Muscle of leg (tissue), 11 donors: ENCODE data around the gene CFD. TPM values are rescaled to one million over a fixed set of nuclear protein-coding genes. Genes with fewer than 3 reads are reported as not detected.
"Not testable (repeated sequence)": the region's sequence is repeated elsewhere in the genome, so short reads cannot be mapped to it uniquely, and the experiment has no call there.

ENCODE experiments used
- DNase-seq: peaks from one replicate; pipeline ENCODE4 v3.0.0; 2013
- H3K27ac ChIP-seq: one replicate; pipeline ENCODE4 v1.5.1; 2013; ENCODE audit warnings: mild to moderate bottlenecking, low read length, control low read depth
- H3K27me3 ChIP-seq: one replicate; pipeline ENCODE4 v1.6.1; 2013; ENCODE audit warnings: low read length; ENCODE audit not compliant: control insufficient read depth, insufficient read depth
- H3K36me3 ChIP-seq: one replicate; pipeline ENCODE4 v1.6.1; 2013; ENCODE audit warnings: low read length; ENCODE audit not compliant: control insufficient read depth, insufficient read depth
- H3K4me1 ChIP-seq: one replicate; pipeline ENCODE4 v1.6.1; 2013; ENCODE audit warnings: low read length; ENCODE audit not compliant: control insufficient read depth, insufficient read depth
- H3K4me3 ChIP-seq: one replicate; pipeline ENCODE4 v1.5.1; 2013; ENCODE audit warnings: low read length, control low read depth
- H3K9me3 ChIP-seq: replicated peaks from 2 replicates; pipeline ENCODE4 v1.6.1; 2013; ENCODE audit warnings: low read depth, low read length; ENCODE audit not compliant: control insufficient read depth
- WGBS: methylation state at CpG from one replicate; pipeline ENCODE4 v1.1.5; 2013; ENCODE audit warnings: missing lambda C conversion rate; ENCODE audit not compliant: insufficient coverage; 5-methylcytosine and 5-hydroxymethylcytosine counted together
- polyA plus RNA-seq, 8 donors: library from polyadenylated mRNA; unstranded; fragments of 120-200 nt; gene quantifications; one replicate each; pipeline versions ENCODE4 v1.2.1 to v1.2.3, GENCODE V29; 2013; ENCODE audit warnings: inconsistent platforms in 1 of 8, low replicate concordance in 1 of 8; ENCODE audit not compliant: insufficient read length in 8 of 8, insufficient read depth in 1 of 8
- total RNA-seq: library from RNA; stranded (reverse); fragments of 120-200 nt; gene quantifications from one replicate; pipeline ENCODE4 v1.2.4, GENCODE V29; 2013

Gene CFD
- total and polyA plus RNA-seq, 9 donors: 1.1 to 8.7 (median 1.9) TPM

DNA sequence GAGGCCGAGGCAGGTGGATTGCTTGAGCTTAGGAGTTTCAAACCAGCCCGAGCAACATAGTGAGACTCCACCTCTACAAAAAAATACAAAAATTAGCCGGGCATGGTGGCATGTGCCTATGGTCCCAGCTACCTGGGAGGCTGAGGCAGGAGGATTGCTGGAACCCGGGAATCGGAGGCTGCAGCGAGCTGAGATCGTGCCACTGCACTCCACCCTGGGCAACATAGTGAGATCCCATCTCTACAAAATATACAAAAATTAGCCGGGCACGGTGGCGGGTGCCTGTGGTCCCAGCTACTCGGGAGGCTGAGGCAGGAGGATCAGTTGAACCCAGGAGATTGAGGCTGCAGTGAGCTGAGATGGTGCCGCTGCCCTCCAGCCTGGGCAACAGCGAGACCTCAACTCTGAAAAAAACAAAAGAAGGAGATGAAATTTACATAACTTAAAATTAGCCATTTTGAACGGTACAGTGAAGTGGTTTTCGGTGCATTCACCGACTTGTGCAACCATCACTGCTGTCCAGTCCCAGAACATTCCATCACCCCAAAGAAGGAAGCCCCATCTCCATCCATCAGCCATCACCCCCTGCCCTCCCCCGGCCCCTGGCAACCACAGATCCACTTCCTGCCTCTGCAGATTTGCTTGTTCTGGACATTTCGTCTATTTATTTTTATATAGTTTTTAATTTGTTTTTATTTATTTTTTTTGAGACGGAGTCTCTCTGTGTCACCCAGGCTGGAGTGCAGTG, 33.4 kb upstream of the CFD start:
- Histone ChIP-seq H3K9me3 (no peaks in the 10 kb centered on the region), H3K27me3 (peaks cover 40% of the 10 kb centered on the region), H3K4me3 (no peak overlapping the region), H3K27ac (no peak overlapping the region), H3K4me1 (no peaks in the 10 kb centered on the region), H3K36me3 (no peaks in the 10 kb centered on the region)
- no peak for DNase-seq
- WGBS: 84% methylated on average over 9 of the region's 19 CpGs

DNA sequence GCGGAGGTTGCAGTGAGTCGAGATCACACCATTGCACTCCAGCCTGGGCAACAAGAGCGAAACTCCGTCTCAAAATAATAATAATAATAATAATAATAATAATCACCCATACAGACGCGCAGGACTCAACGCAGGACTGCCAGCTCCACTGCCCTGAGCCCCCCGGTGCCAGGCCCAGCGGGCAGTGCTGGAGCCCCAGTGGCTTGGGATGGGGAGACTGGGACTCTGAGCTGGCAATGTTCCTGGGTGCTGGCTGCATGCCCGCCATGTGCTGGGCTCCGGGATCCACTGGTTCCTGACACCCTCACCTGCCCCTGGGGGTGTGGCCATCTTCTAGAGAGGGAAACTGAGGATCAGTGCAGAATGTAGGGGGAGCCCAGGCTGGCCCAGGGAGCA, 32.2 kb upstream of the CFD start:
- no peak overlapping the region for H3K27ac ChIP-seq
- peaks cover 46% of the 10 kb centered on the region for H3K27me3 ChIP-seq
- WGBS: 83% methylated on average over 4 of the region's 11 CpGs
- no peaks in the 10 kb centered on the region for H3K4me1 ChIP-seq
- peak; percentile 2 for DNase-seq
- H3K9me3 ChIP-seq: no peaks in the 10 kb centered on the region
- no peak overlapping the region for H3K4me3 ChIP-seq
- no peaks in the 10 kb centered on the region for H3K36me3 ChIP-seq

DNA sequence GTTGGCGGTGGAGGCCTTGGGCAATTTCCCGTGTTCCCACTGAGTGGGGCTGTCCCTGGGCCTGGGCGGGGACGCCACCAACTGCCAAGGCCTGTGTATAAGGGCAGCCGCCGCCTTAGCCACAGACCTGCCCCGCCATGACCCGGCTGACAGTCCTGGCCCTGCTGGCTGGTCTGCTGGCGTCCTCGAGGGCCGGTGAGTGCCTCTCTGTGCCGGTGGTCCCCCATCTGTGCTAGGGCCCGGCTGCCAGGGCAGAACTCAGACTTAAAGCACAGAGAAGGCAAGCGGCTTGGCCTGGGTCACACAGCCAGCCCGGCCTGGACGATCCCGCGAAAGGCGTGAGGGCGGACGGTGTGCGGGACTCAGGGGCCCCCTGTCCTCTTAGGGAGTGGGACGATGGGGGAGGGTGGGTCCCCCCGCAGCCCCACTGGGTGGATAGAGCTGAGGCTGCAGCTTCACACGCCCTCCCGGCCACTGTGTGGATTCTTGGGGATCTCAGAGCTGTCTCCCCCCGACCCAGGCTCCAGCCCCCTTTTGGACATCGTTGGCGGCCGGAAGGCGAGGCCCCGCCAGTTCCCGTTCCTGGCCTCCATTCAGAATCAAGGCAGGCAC, 31.6 kb upstream of the CFD start, which contains the start of gene AZU1:
Gene AZU1 (plus strand): TSS at position 128 of the 612 bp plus-strand sequence. CDS start 10 bp downstream, at position 138.
- 62% methylated on average over 24 of the region's 33 CpGs for WGBS
- Histone ChIP-seq H3K36me3 (no peaks in the 10 kb centered on the region), H3K27me3 (peaks cover 41% of the 10 kb centered on the region)

DNA sequence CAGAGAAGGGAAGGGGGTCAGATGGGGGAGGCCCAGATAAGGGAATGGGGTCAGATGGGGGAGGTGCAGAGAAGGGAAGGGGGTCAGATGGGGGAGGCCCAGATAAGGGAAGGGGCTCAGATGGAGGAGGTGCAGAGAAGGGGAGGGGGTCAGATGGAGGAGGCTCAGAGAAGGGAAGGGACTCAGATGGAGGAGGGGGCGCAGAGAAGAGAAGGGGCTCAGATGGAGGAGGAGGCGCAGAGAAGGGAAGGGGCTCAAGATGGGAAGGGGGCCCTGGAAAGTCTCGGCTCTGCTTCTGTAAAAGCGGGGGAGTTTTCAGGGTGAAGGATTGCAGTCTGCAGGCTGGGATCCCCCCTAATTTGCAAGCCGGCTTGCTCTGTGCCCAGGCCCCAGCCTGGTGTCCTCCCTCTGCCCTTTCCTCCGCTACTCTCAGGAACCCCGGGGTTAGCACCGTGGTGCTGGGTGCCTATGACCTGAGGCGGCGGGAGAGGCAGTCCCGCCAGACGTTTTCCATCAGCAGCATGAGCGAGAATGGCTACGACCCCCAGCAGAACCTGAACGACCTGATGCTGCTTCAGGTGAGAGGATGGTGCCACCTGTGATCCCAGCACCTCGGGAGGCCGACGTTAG, 30.2 kb upstream of the CFD start:
- H3K27me3 ChIP-seq: peaks cover 34% of the 10 kb centered on the region
- no peaks in the 10 kb centered on the region for H3K9me3 ChIP-seq
- no peak for DNase-seq
- H3K4me1 ChIP-seq: no peaks in the 10 kb centered on the region
- H3K36me3 ChIP-seq: no peaks in the 10 kb centered on the region
- H3K4me3 ChIP-seq: no peak overlapping the region
- WGBS: 72% methylated on average over 14 of the region's 18 CpGs
- H3K27ac ChIP-seq: no peak overlapping the region

More for the DNA sequence above, 31.6 kb upstream of the CFD start, which contains the start of gene AZU1:
- Histone ChIP-seq H3K4me1 (no peaks in the 10 kb centered on the region), H3K27ac (no peak within 1 kb of the TSS), H3K4me3 (no peak within 1 kb of the TSS), H3K9me3 (no peaks in the 10 kb centered on the region)
- no peak for DNase-seq

DNA sequence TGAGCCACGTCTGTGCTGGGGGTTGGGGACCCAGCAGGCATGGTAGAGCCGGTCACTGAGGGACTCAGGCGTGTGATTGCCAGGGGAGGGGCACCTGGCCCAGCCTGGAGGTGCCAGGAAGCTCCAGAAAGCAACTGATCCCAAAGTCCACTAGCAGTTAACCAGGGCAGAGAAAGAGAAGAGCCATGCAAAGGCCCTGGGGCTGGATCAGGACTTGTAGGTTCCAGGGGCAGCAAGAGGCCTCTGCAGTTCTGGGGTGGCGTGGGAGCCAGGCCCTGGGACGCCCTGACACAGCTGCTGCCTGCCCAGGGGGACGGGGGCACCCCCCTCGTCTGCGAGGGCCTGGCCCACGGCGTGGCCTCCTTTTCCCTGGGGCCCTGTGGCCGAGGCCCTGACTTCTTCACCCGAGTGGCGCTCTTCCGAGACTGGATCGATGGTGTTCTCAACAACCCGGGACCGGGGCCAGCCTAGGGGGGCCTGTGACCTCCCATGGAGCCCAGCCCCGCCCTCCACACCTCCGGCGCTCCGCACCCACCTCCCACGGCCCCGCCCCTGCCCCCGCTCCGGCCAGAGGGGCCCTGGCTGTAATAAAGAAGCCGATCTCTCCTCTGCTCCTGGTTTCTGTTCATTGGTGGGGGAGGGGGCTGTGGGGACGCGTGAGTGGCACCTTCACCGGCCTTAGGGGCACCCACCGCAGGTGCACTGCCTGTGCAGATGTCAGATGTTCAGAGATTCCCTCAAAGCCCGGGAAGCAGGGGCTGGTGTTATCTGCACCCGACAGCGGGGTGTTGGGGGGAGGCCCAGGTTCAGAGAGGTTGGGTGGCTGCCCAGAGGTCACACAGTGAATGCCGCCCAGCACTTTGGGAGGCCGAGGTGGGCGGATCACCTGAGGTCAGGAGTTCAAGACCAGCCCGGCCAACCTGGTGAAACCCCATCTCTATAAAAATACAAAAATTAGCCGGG, 27.8 kb upstream of the CFD start:
- H3K4me3 ChIP-seq: no peak overlapping the region
- H3K9me3 ChIP-seq: no peaks in the 10 kb centered on the region
- H3K4me1 ChIP-seq: no peaks in the 10 kb centered on the region
- H3K27me3 ChIP-seq: peaks cover 46% of the 10 kb centered on the region
- 46% methylated on average over 22 of the region's 38 CpGs for WGBS
- no peak overlapping the region for H3K27ac ChIP-seq
- no peak for DNase-seq
- no peaks in the 10 kb centered on the region for H3K36me3 ChIP-seq

DNA sequence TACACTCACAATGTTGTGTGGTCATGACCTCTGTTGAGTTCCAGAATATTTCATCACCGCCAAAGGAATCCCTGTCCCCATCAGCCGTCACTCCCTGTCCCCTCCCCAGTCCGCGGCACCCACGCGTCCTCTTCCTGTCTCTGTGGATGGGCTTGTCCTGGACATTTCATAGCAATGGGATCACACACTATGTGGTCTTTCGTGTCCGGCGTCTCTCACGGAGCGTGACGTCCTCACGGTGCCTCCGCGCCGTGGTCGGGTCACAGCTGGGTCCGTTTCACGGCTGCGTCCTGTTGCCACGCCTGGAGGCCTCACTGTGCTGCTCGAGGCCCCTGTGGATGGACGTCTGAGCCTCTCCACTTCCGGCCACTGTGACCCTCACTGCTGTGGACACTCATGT, 25.2 kb upstream of the CFD start:
- Histone ChIP-seq H3K4me1 (peaks cover 3% of the 10 kb centered on the region), H3K27me3 (peaks cover 58% of the 10 kb centered on the region), H3K36me3 (no peaks in the 10 kb centered on the region), H3K27ac (no peak overlapping the region), H3K4me3 (no peak overlapping the region), H3K9me3 (no peaks in the 10 kb centered on the region)
- DNase-seq: no peak
- WGBS: 58% methylated on average over 19 of the region's 24 CpGs

DNA sequence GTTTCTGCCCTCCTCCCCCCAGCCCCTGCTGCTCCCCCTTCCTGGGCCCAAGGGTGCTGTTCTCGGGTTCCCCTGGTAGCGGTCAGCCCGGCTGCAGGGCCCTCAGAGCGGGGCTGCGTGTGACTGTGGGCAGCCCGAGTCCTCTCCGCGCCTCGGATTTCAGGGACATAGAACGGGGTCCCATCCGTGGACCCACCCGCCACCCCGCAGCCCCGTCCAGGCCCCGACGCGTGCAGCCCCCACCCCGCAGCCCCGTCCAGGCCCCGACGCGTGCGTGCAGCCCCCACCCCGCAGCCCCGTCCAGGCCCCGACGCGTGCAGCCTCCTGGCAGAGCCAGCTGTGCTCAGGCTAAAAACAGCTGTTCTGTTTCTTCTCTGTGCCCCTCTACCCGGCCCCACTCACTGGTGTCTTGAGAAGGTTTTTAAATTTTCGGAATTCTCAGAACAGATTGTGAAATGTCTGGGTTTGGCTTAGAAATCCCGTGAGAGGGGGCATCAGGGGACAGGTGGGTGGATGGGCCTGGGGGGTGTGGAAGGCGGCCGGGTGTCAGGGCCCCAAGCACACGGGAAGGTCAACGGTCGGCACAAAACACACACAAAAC, 24.2 kb upstream of the CFD start:
- Histone ChIP-seq H3K4me1 (peaks cover 8% of the 10 kb centered on the region), H3K9me3 (no peaks in the 10 kb centered on the region), H3K4me3 (no peak overlapping the region), H3K27me3 (peaks cover 57% of the 10 kb centered on the region), H3K36me3 (no peaks in the 10 kb centered on the region), H3K27ac (no peak overlapping the region)
- peak; percentile 24 for DNase-seq
- 54% methylated on average over 29 of the region's 36 CpGs for WGBS

DNA sequence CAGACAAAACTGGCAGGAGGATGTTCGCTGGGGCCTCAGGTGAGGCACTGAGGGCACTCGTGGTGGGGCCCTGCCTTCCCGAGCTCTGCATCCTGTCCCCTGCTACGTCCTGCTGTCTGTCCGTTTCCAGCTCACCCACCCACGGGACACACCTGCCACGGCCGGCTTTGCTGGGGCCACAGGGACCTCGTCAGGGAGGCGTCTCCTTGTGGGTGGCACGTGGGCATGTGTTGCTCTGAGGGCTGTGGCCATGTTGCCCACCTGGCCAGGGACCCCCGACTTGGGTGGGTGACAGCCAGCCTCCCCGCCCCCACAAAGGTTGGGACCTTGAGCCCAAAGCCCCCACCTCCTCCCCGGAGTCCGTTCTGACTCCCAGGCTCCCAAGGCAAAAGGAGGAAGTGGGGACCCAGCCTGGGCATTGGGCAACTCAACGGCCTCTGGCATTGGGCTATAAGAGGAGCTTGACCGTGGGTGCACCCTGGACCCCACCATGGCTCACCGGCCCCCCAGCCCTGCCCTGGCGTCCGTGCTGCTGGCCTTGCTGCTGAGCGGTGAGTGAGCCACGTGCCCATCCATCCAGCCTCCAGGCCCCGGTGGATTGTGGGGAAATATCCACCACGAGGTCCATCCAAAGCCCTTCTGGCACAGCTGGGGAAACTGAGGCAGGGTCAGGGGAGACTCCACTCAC, 18.8 kb upstream of the CFD start, which contains the start of gene PRTN3:
Gene PRTN3 (plus strand): TSS at position 481 of the 688 bp plus-strand sequence. CDS start 10 bp downstream, at position 491.
- Histone ChIP-seq H3K36me3 (no peaks in the 10 kb centered on the region), H3K4me3 (no peak within 1 kb of the TSS), H3K9me3 (no peaks in the 10 kb centered on the region), H3K27ac (no peak within 1 kb of the TSS), H3K27me3 (peaks cover 61% of the 10 kb centered on the region), H3K4me1 (peaks cover 15% of the 10 kb centered on the region)
- DNase-seq: no peak
- 54% methylated on average over 19 of the region's 24 CpGs for WGBS

DNA sequence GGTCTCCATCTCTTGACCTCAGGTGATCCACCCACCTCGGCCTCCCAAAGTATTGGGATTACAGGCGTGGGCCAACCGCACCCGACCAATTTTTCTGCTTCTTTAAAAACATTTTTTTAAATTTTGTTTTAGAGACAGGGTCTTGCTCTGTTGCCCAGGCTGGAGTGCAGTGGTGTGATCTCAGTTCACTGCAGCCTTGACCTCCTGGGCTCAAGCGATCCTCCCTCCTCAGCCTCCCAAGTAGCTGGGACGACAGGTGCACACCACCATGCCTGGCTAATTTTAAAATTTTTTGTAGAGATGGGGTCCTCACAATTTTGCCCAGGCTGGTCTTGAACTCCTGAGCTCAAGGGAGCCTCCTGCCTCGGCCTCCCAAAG, 16.7 kb upstream of the CFD start:
- not testable (repeated sequence) for DNase-seq, H3K36me3 ChIP-seq, H3K9me3 ChIP-seq, H3K27ac ChIP-seq, H3K4me3 ChIP-seq
- peaks cover 19% of the 10 kb centered on the region for H3K4me1 ChIP-seq
- WGBS: 62% methylated on average over 1 of the region's 7 CpGs
- peaks cover 67% of the 10 kb centered on the region for H3K27me3 ChIP-seq
